ENCODE measurements around the gene KLHDC7A.

KLHDC7A gene

DNA sequence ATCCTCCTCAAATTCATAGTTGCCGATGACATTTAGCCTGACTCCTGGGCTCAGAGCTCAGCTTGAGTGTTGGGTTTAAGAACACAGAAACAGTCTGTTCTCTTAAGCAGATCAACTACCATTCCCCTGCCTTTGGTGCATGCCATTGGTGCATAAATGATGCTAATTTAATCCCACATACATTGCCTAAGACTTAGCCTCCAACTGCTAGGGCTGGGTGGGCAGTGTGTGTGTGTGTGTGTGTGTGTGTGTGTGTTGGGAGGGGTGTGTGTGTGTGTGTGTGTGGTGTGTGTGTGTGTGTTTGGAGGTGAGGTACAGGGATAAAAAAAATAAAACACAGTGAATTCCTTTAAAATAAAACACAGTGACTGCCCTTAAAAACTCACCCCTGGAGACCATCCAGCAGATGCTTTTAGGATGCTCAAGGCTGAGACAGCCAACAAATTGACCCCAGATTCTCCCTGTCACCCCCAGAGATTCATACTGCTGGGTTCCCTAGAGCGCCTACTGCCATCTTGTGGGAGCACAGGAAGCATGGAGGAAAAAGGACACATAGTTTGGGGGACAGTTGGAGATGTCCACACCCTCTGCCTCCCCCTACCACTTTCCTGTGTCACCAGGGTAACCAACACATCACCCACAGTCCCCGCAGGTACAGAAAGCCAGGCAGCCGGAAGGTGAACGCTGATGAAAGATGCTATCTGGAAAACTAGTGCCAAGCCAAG is 30.6 kb downstream of the KLHDC7A start:
- no peak for DNase-seq

DNA sequence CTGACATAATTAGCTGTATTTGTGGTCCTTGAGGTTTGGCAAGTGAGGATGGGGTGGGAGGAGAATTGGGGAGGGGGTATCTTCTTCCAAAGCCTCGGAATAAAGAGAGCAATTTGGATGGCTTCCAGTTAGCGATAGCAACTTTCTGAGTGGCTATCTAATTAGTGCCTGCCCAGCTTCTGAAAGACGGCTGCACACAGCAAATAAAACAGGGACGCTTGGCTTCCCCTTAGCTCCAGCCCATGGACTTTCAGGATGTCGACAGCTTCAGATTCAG is 31.1 kb downstream of the KLHDC7A start:
- DNase-seq = no peak

DNA sequence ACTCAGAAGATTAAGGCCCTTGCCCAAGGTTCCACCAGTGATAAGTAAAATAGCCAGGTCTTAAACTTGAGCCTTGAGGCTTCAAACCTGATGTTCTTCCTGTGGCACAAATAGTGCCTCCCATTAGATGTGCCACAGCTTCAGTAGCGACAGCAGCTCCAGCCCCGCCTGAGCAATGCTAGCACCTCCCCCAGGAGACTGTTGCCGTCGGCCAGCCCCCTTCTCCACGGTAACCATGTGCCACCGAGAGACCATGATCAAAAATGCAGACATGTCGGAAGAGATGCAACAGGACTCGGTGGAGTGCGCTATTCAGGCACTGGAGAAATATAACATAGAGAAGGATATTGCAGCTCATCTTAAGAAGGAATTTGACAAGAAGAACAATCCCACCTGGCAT is 32.2 kb downstream of the KLHDC7A start:
- DNase-seq = no peak

- DNase-seq = no peak
These were observed 33.3 kb downstream of the KLHDC7A start for GRCh38 chr1:18513995-18514394.

- DNase-seq = no peak
These were observed 34.5 kb downstream of the KLHDC7A start for GRCh38 chr1:18515120-18515667.

DNA sequence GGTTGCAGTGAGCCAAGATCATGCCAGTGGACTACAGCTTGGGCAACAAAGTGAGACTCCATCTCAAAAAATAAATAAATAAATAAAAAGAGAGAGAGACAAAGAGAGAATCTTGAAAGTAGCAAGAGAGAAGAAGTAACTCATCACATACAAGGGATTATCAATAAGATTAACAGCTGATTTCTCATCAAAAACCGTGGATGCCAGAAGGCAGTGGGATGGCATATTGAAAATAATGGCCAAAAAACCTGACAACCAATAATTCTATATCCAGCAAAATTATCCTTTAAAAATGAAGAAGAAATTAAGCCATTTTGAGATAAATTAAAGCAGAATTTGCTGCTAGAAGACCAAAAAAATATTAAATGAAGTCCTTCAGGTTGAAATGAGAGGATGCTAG is 35.7 kb downstream of the KLHDC7A start:
- no peak for DNase-seq

- DNase-seq = no peak
These were observed 45.9 kb downstream of the KLHDC7A start for GRCh38 chr1:18526436-18527275.

DNA sequence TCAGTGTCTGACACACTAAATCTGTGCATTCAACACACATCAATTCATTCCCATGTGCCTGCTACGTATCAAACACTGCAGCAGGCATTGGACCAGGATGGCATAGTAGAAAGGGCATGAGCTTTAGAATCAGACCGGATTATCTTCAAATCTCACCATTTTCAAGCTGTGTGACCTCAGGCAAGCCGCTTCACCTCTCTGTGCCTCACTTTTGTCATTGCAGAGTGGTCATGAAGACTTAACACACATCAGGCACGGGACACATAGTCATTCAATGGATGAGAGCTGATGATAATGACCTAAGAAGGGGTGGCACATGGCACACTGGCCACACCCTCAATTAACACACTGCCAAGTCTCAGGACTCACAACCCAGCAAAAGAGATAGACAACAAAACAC is 46.8 kb downstream of the KLHDC7A start:
- DNase-seq = no peak

GRCh38 chr1:18527921-18528320 is 47.2 kb downstream of the KLHDC7A start:
- DNase-seq = no peak

GRCh38 chr1:18528616-18529015 is 47.9 kb downstream of the KLHDC7A start:
- no peak for DNase-seq

GRCh38 chr1:18529714-18530113 is 49.0 kb downstream of the KLHDC7A start:
- no peak for DNase-seq

DNA sequence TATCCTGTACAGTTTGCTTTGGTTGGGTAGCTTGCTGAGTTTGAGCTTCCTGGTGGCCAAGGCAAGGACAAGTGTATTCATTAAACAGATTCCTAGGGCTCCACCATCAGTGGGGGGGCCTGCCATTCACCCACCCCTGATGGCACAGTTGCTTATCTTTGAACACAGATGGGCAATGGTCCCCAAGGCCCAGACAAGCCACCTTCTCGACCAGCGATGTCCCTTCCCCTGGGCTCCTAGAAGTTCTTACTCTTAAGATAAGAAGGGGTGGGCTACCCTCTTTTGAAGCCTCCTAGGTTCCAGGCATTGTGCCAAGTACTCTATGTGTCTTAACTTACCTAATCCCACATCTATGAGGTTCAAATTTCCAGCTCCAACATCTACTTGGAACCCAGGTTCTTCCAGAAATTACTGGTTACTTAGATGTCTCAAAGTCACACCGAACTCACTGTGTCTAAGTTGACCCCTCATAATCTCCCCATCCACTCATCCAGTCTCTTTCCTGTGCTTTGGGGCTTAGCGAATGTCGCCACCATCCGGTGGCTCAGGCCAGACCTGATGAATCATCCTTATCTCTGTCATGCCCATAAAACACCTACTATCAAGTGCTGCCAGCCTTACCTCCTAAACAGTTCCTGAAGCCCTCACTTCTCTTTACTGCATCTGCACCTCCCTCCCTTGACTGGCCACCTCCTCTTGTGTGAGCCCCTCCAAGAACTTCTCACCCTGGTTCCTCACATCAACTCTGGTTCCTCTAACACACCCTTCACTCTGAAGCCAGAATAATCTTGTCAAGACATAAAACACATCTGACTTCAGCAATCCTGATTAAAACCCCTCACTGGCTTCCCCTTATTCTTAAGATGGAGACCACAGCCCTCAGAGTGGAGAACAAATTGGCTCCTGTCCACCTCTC is 50.1 kb downstream of the KLHDC7A start:
- no peak for DNase-seq

GRCh38 chr1:18531503-18531845 is 50.7 kb downstream of the KLHDC7A start:
- DNase-seq = no peak

GRCh38 chr1:18532390-18533170 is 51.9 kb downstream of the KLHDC7A start:
- no peak for DNase-seq

DNA sequence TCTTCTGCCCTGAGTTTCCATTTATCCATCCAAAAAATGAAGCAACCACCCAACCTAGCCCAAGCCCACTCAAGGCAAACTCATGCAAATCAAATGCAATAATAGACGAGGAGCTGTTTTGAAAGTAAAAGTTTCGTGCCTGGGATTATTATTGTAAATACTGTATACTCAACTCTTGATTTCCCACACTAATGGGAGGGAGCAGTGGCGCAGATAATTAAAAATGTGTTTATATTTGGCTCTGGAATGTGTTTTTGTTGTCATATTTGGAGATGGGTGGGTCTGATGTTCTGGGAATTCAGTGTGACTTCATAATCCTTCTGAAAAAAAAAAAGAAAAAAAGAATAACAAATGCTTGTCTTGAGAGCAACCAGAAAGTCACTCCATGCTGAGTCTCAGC is 52.5 kb downstream of the KLHDC7A start:
- DNase-seq = no peak

DNA sequence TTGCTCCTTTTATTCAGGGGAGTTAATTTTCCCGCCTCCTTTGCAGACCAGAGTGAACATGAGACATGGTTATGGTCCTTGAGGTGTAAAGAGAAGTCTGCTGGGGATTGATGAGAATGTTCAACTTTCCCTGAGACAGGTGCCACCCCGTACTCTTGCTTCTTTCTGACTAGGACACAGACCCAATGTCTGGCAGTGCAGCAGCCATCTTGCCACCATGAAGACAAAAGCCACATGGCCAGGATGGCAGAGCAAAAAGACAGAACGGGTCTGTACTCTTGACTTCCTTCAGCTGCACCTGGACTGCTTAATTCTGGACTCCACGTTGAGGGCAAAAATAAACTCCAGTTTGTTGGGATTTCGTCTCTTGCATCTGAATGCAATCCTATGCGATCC is 54.1 kb downstream of the KLHDC7A start:
- no peak for DNase-seq

Measured in fibroblast of upper back skin (primary cell).